Right renal pelvis (tissue), 4 donors: ENCODE measurements around the gene CFAP54. TPM values are rescaled to one million over a fixed set of nuclear protein-coding genes. Genes with fewer than 3 reads are reported as not detected.
A peak's percentile ranks its signal among the peaks of the same experiment; 100 is the strongest.

ENCODE experiments used
- DNase-seq, 4 donors: peaks; one replicate each; pipeline ENCODE4 v3.0.0-alpha.2; 2013; ENCODE audit warnings: low read depth in 4 of 4, low spot score in 3 of 4, missing footprints in 1 of 4
- polyA plus RNA-seq, 4 donors: library from polyadenylated mRNA; unstranded; fragments of 120-200 nt; gene quantifications; one replicate each; pipeline ENCODE4 v1.2.1, GENCODE V29; 2013; ENCODE audit not compliant: insufficient read length in 4 of 4

The CFAP54 gene
- polyA plus RNA-seq, 4 donors = 2.4 to 2.8 (median 2.6) TPM

GRCh38 chr12:96879301-96879700 lies 389.9 kb downstream of the CFAP54 start:
- DNase-seq = no peak

GRCh38 chr12:96880220-96880619 lies 390.8 kb downstream of the CFAP54 start:
- no peak for DNase-seq

- DNase-seq = no peak
These were observed 392.2 kb downstream of the CFAP54 start for GRCh38 chr12:96881608-96882007.

- DNase-seq = no peak
These were observed 393.5 kb downstream of the CFAP54 start for GRCh38 chr12:96882862-96883261.

- DNase-seq = no peak
These were observed 394.2 kb downstream of the CFAP54 start for GRCh38 chr12:96883571-96883970.

- DNase-seq = peak in 2 of 4 donors; percentile 34 to 58
These were observed 397.8 kb downstream of the CFAP54 start for GRCh38 chr12:96886998-96887677.

- no peak for DNase-seq
These were observed 400.0 kb downstream of the CFAP54 start for GRCh38 chr12:96889273-96889933.

GRCh38 chr12:96890331-96890730 lies 401.0 kb downstream of the CFAP54 start:
- no peak for DNase-seq

- DNase-seq = no peak
These were observed 402.7 kb downstream of the CFAP54 start for GRCh38 chr12:96892104-96892503.

GRCh38 chr12:96897421-96897820 lies 408.0 kb downstream of the CFAP54 start:
- DNase-seq = no peak

GRCh38 chr12:96901175-96901574 lies 411.8 kb downstream of the CFAP54 start:
- DNase-seq = no peak

GRCh38 chr12:96902076-96902475 lies 412.7 kb downstream of the CFAP54 start:
- no peak for DNase-seq

- DNase-seq = no peak
These were observed 417.1 kb downstream of the CFAP54 start for GRCh38 chr12:96906498-96906848.

- DNase-seq = peak; percentile 67 to 85 (median 73)
These were observed 417.7 kb downstream of the CFAP54 start, which contains the start of gene NEDD1 for GRCh38 chr12:96906849-96907670. NEDD1 (plus strand) TSS chr12:96907257; CDS start chr12:96909760, 2,503 bp downstream.

- DNase-seq = peak; percentile 23 to 49 (median 28)
These were observed 418.5 kb downstream of the CFAP54 start for GRCh38 chr12:96907671-96908422.

GRCh38 chr12:96908423-96908675 lies 419.0 kb downstream of the CFAP54 start:
- no peak for DNase-seq

GRCh38 chr12:96912261-96912660 lies 422.9 kb downstream of the CFAP54 start:
- no peak for DNase-seq

GRCh38 chr12:96912943-96913342 lies 423.6 kb downstream of the CFAP54 start:
- DNase-seq = no peak

GRCh38 chr12:96919510-96920210 lies 430.3 kb downstream of the CFAP54 start:
- no peak for DNase-seq
